Peyer's patch (tissue), 4 donors: ENCODE data around the gene MCU.

ENCODE experiments used
- CTCF ChIP-seq, 6 experiments: fragments of 450-650 bp in 4 of 6; fragments of 200-600 bp in 2 of 6; sonication (generic) in 1 of 6; IDR thresholded peaks; one replicate each; pipeline ENCODE4 v1.5.1; 2017 to 2019; ENCODE audit warnings: antibody characterized with exemption in 6 of 6, mild to moderate bottlenecking in 3 of 6, moderate library complexity in 1 of 6
- POLR2A ChIP-seq, 2 donors: fragments of 450-650 bp; IDR thresholded peaks; one replicate each; pipeline ENCODE4 v1.5.1; 2017; ENCODE audit warnings: antibody characterized with exemption in 2 of 2, mild to moderate bottlenecking in 2 of 2, moderate library complexity in 2 of 2

- TF ChIP-seq CTCF (IDR thresholded peaks at IDR 0.05) (peak in 2 of 6 experiments; percentile 7 to 8), POLR2A (IDR thresholded peaks at IDR 0.05) (no peak)
Observed at GRCh38 chr10:72661431-72661830, 30.5 kb upstream of the MCU start.
